ENCODE measurements around the gene MMADHC. TPM values are rescaled to one million over a fixed set of nuclear protein-coding genes. Genes with fewer than 3 reads are reported as not detected.

Gene MMADHC
- polyA plus RNA-seq, 3 donors, result 20.5 to 119 (median 97.9) TPM

DNA sequence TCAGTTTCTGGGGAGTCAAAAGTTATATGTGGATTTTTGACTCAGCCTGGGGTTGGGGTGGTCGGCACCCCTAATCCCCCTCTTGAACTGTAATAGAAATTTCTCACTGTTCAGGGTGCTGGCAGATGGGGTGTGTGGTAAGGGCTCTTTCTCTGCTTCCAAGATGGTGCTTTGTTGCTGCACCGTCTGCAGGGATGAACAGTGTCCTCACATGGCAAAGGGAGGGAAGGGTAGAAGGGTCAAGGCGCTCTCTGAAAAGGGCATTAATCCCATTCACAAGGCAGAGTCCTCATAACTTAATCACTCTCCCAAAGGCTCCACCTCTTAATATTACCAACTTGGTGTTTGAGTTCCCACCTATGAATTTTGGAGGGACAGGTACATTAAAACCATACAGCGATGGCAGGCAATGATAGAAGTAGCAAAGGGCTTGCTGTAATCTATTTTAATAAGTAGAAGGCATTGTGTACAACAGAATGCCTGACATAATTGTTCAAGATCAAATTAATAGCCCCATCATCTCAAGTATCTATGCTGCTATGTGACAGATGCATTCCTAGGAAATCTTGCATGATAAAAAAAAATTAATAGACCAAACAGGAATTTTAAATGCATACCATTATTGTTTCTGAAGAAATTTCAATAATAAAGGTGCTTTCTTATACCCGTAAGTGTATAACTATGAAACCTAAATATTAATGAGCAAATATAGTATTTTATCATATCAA lies 28.1 kb downstream of the MMADHC start:
- H3K36me3 ChIP-seq (replicated peaks in 1 of 2; ENCODE audit: control insufficient read depth in 1 of 2, insufficient read depth in 2 of 2, low read length in 2 of 2), result no peaks in the 10 kb centered on the region
- no peaks in the 10 kb centered on the region for H3K9me3 ChIP-seq (replicated peaks in 1 of 2; ENCODE audit: control insufficient read depth in 1 of 2, insufficient read depth in 1 of 2, low read length in 2 of 2)
- DNase-seq, result no peak
- no peaks in the 10 kb centered on the region for H3K79me2 ChIP-seq (ENCODE audit: insufficient read depth, low read length)
- no peaks in the 10 kb centered on the region for H3K4me1 Mint-ChIP-seq
- WGBS (ENCODE audit: insufficient coverage), result no CpG with 5 or more reads among the region's 5 CpGs
- H3K27me3 ChIP-seq (ENCODE audit: control insufficient read depth in 2 of 2, insufficient read depth in 2 of 2, low read length in 2 of 2), result no peaks in the 10 kb centered on the region
- H4K20me1 ChIP-seq (ENCODE audit: insufficient read depth, low read length), result no peaks in the 10 kb centered on the region
- no peak overlapping the region for H3K4me2 ChIP-seq (replicated peaks; ENCODE audit: extremely low read depth, low read length, poor library complexity, severe bottlenecking)
- intact Hi-C loops (cut with micrococcal nuclease), result loop anchor here (2.0 to 10.0 kb wide), 3 partner anchors 515 to 542 kb away; no protein-coding TSS in a partner anchor
- peaks cover 0 to 2% (median 0%) of the 10 kb centered on the region in 7 donors for H3K9me3 Mint-ChIP-seq
- no peak overlapping the region for H2AFZ ChIP-seq (ENCODE audit: insufficient read depth, low read depth, low read length, poor library complexity, severe bottlenecking)
- H3K4me1 ChIP-seq (ENCODE audit: control insufficient read depth in 1 of 2, insufficient read depth in 2 of 2, low read length in 2 of 2), result no peaks in the 10 kb centered on the region
- no peak overlapping the region for H3K9ac ChIP-seq (ENCODE audit: insufficient read depth, low read length, poor library complexity, severe bottlenecking)
- no peaks in the 10 kb centered on the region for H3K36me3 Mint-ChIP-seq
- H3K27ac Mint-ChIP-seq, result no peak overlapping the region
- peaks cover 0 to 4% (median 0%) of the 10 kb centered on the region in 3 donors for H3K27me3 Mint-ChIP-seq (ENCODE audit: low read depth in 3 of 3)
- no peak overlapping the region for H3K27ac ChIP-seq (ENCODE audit: low read depth in 1 of 2, low read length in 2 of 2)
- H3K4me3 ChIP-seq (replicated peaks in 1 of 3; ENCODE audit: low read depth in 2 of 3, low read length in 3 of 3), result no peak overlapping the region
- H3K4me3 Mint-ChIP-seq, result no peak overlapping the region
- TF ChIP-seq, protein P1, sequence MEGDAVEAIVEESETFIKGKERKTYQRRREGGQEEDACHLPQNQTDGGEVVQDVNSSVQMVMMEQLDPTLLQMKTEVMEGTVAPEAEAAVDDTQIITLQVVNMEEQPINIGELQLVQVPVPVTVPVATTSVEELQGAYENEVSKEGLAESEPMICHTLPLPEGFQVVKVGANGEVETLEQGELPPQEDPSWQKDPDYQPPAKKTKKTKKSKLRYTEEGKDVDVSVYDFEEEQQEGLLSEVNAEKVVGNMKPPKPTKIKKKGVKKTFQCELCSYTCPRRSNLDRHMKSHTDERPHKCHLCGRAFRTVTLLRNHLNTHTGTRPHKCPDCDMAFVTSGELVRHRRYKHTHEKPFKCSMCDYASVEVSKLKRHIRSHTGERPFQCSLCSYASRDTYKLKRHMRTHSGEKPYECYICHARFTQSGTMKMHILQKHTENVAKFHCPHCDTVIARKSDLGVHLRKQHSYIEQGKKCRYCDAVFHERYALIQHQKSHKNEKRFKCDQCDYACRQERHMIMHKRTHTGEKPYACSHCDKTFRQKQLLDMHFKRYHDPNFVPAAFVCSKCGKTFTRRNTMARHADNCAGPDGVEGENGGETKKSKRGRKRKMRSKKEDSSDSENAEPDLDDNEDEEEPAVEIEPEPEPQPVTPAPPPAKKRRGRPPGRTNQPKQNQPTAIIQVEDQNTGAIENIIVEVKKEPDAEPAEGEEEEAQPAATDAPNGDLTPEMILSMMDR (IDR thresholded peaks at IDR 0.05), result no peak

DNA sequence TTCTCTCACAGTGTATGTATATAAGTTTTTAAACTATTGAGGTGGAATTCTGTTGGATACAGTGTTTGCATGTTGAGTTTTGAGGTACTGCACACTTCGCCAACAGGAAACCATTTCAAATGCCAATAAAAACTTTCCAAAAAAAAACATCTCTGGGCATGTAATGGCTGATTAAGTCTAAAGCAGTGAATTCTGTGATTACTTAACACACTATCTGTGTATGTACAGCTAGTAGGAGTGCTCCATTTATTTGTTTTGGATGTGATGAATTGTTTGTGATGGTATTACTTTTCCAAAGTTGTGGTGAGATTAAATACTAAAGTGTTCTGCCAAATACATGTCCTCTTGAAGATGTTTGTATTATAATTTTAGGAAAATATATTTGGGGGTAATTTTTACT lies 31.1 kb downstream of the MMADHC start:
- intact Hi-C loops (cut with micrococcal nuclease), result no loop called here
- no peaks in the 10 kb centered on the region for H3K27me3 ChIP-seq (ENCODE audit: control insufficient read depth in 2 of 2, insufficient read depth in 2 of 2, low read length in 2 of 2)
- no peaks in the 10 kb centered on the region for H4K20me1 ChIP-seq (ENCODE audit: insufficient read depth, low read length)
- Mint-ChIP-seq H3K4me3 (no peak overlapping the region), H3K36me3 (no peaks in the 10 kb centered on the region), H3K4me1 (peaks cover 3% of the 10 kb centered on the region), H3K27me3 (ENCODE audit: low read depth in 3 of 3) (peaks cover 0 to 5% (median 1%) of the 10 kb centered on the region in 3 donors), H3K27ac (no peak overlapping the region), H3K9me3 (peaks cover 0 to 2% (median 0%) of the 10 kb centered on the region in 7 donors)
- H3K9ac ChIP-seq (ENCODE audit: insufficient read depth, low read length, poor library complexity, severe bottlenecking), result no peak overlapping the region
- H3K9me3 ChIP-seq (replicated peaks in 1 of 2; ENCODE audit: control insufficient read depth in 1 of 2, insufficient read depth in 1 of 2, low read length in 2 of 2), result no peaks in the 10 kb centered on the region
- no peak overlapping the region for H2AFZ ChIP-seq (ENCODE audit: insufficient read depth, low read depth, low read length, poor library complexity, severe bottlenecking)
- DNase-seq, result no peak
- TF ChIP-seq, protein P1 (IDR thresholded peaks at IDR 0.05), result no peak
- no peaks in the 10 kb centered on the region for H3K36me3 ChIP-seq (replicated peaks in 1 of 2; ENCODE audit: control insufficient read depth in 1 of 2, insufficient read depth in 2 of 2, low read length in 2 of 2)
- H3K27ac ChIP-seq (ENCODE audit: low read depth in 1 of 2, low read length in 2 of 2), result no peak overlapping the region
- no peak overlapping the region for H3K4me3 ChIP-seq (replicated peaks in 1 of 3; ENCODE audit: low read depth in 2 of 3, low read length in 3 of 3)
- H3K79me2 ChIP-seq (ENCODE audit: insufficient read depth, low read length), result no peaks in the 10 kb centered on the region
- WGBS (ENCODE audit: insufficient coverage), result no CpG with 5 or more reads among the region's 1 CpG
- no peaks in the 10 kb centered on the region for H3K4me1 ChIP-seq (ENCODE audit: control insufficient read depth in 1 of 2, insufficient read depth in 2 of 2, low read length in 2 of 2)
- H3K4me2 ChIP-seq (replicated peaks; ENCODE audit: extremely low read depth, low read length, poor library complexity, severe bottlenecking), result no peak overlapping the region
